Neutrophil (primary cell): Measurements from ENCODE around the gene CAPZA1.

Experiments used
- H3K27ac ChIP-seq: fragments of 200-600 bp; sonication (generic); 2 replicates; pipeline ENCODE4 v1.5.1; 2016; ENCODE audit warnings: mild to moderate bottlenecking, moderate library complexity
- H3K27me3 ChIP-seq: fragments of 200-600 bp; sonication (generic); 2 replicates; pipeline ENCODE4 v1.6.0; 2016; ENCODE audit warnings: mild to moderate bottlenecking
- H3K36me3 ChIP-seq: fragments of 200-600 bp; sonication (generic); 2 replicates; pipeline ENCODE4 v1.5.1; 2017
- H3K4me1 ChIP-seq, 2 experiments: fragments of 200-600 bp in 1 of 2; sonication (generic) in 1 of 2; 1 replicate in 1 of 2; 2 replicates in 1 of 2; pipeline versions ENCODE4 v1.5.1 to v1.6.1; 2013 to 2016; ENCODE audit warnings: low read depth in 1 of 2, low read length in 1 of 2, mild to moderate bottlenecking in 1 of 2, moderate library complexity in 1 of 2; ENCODE audit not compliant: control insufficient read depth in 1 of 2, insufficient read depth in 1 of 2
- H3K4me3 ChIP-seq, 2 experiments: fragments of 200-600 bp in 1 of 2; sonication (generic) in 1 of 2; 1 replicate in 1 of 2; 2 replicates in 1 of 2; pipeline ENCODE4 v1.5.1; 2013 to 2016; ENCODE audit warnings: low read depth in 1 of 2, low read length in 1 of 2, mild to moderate bottlenecking in 1 of 2, moderate library complexity in 1 of 2
- H3K9me3 ChIP-seq: fragments of 200-600 bp; sonication (generic); 2 replicates; pipeline ENCODE4 v1.5.1; 2016
- TF ChIP-seq, protein P1 (sequence below): fragments of 200-600 bp; sonication (generic); IDR thresholded peaks from 2 replicates; pipeline ENCODE4 v1.5.1; 2016; ENCODE audit warnings: antibody characterized with exemption

CAPZA1 gene

DNA sequence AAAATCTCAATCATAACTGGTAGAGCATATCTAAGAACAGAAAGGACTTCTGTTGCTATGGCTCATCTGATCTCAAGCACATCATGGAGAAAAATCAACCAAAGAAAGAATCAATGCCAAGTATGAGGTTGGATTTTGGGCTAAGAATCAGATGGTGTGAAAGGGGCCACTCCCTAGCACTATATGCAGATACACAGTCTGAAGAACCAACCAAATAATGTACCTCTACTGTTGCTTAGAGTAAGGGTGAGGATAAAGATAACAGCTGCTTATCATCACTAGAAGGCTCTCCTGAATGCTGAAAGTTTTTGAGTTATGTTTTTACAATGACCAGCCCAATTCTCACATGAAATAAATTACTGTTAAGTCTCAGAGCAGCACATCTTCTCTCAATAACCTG lies 36.3 kb upstream of the CAPZA1 start:
- TF ChIP-seq, protein P1, sequence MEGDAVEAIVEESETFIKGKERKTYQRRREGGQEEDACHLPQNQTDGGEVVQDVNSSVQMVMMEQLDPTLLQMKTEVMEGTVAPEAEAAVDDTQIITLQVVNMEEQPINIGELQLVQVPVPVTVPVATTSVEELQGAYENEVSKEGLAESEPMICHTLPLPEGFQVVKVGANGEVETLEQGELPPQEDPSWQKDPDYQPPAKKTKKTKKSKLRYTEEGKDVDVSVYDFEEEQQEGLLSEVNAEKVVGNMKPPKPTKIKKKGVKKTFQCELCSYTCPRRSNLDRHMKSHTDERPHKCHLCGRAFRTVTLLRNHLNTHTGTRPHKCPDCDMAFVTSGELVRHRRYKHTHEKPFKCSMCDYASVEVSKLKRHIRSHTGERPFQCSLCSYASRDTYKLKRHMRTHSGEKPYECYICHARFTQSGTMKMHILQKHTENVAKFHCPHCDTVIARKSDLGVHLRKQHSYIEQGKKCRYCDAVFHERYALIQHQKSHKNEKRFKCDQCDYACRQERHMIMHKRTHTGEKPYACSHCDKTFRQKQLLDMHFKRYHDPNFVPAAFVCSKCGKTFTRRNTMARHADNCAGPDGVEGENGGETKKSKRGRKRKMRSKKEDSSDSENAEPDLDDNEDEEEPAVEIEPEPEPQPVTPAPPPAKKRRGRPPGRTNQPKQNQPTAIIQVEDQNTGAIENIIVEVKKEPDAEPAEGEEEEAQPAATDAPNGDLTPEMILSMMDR: no peak
- H3K4me3 ChIP-seq: no peak overlapping the region
- H3K27me3 ChIP-seq: no peaks in the 10 kb centered on the region

GRCh38 chr1:112589766-112590165 lies 29.9 kb upstream of the CAPZA1 start:
- Histone ChIP-seq H3K27ac (no peak overlapping the region), H3K27me3 (no peaks in the 10 kb centered on the region), H3K36me3 (no peaks in the 10 kb centered on the region), H3K9me3 (no peaks in the 10 kb centered on the region), H3K4me1 (no peaks in the 10 kb centered on the region), H3K4me3 (no peak overlapping the region)
- TF ChIP-seq, protein P1: no peak

More for the DNA sequence above, 36.3 kb upstream of the CAPZA1 start:
- H3K9me3 ChIP-seq: no peaks in the 10 kb centered on the region
- no peaks in the 10 kb centered on the region for H3K36me3 ChIP-seq
- no peaks in the 10 kb centered on the region for H3K4me1 ChIP-seq
- no peak overlapping the region for H3K27ac ChIP-seq

- no peaks in the 10 kb centered on the region for H3K9me3 ChIP-seq
- H3K4me3 ChIP-seq: no peak overlapping the region
- no peaks in the 10 kb centered on the region for H3K4me1 ChIP-seq
- no peaks in the 10 kb centered on the region for H3K27me3 ChIP-seq
- no peak overlapping the region for H3K27ac ChIP-seq
- TF ChIP-seq, protein P1: no peak
- no peaks in the 10 kb centered on the region for H3K36me3 ChIP-seq
Measured at GRCh38 chr1:112594208-112594876, 25.3 kb upstream of the CAPZA1 start.

DNA sequence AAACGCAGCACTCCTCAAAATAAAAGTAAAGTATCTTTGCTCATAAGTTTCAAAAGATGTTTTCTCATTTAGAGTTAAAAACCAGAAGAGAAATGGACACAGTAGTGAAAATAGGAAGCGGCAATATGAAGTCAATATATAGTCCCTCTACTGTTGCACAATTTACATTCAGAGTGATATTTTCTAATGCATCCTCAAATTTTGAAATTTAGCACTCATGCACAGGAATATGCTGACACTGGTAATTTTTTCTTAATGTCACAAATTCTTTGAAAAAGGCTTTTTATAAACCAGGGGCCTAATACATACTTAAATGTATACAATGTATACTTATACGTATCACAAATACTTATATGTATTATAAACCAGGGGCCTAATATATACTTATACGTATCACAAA lies 20.2 kb upstream of the CAPZA1 start:
- no peak overlapping the region for H3K27ac ChIP-seq
- peaks cover 6% of the 10 kb centered on the region for H3K36me3 ChIP-seq
- H3K9me3 ChIP-seq: no peaks in the 10 kb centered on the region
- H3K4me3 ChIP-seq: no peak overlapping the region
- no peaks in the 10 kb centered on the region for H3K27me3 ChIP-seq
- TF ChIP-seq, protein P1: no peak
- H3K4me1 ChIP-seq: no peaks in the 10 kb centered on the region

DNA sequence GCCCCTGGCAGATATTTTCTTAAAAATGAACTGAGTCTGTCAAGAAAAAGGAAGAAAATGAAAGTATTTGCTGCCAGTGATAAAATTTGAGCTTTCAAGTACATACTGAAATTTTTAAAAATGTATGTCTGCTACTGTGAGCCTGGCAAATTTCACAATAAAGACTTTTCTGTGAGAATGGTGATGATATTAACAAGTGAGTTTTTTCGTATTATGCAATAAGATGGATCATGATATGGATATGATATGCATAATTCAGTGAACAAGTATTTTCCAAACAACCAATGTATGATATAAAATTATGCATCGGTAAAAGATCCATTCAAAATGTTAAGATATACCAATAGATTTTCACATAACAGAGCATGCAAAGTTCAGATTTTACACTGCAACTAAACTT lies 16.6 kb upstream of the CAPZA1 start:
- no peaks in the 10 kb centered on the region for H3K9me3 ChIP-seq
- no peaks in the 10 kb centered on the region for H3K27me3 ChIP-seq
- H3K4me3 ChIP-seq: no peak overlapping the region
- no peak overlapping the region for H3K27ac ChIP-seq
- peaks cover 6% of the 10 kb centered on the region for H3K36me3 ChIP-seq
- TF ChIP-seq, protein P1: no peak
- no peaks in the 10 kb centered on the region for H3K4me1 ChIP-seq
